H9 (cell line): ENCODE data around the gene GSG1L. TPM values are rescaled to one million over a fixed set of nuclear protein-coding genes. Genes with fewer than 3 reads are reported as not detected.

Experiments used
- DNase-seq: peaks from one replicate; pipeline ENCODE4 v3.0.0-alpha.2; 2017
- H2AFZ ChIP-seq: one replicate; pipeline ENCODE4 v1.6.1; 2013; ENCODE audit warnings: mild to moderate bottlenecking, low read length, control low read depth, moderate library complexity
- H2AK5ac ChIP-seq: 2 replicates; pipeline ENCODE4 v1.6.1; 2013; ENCODE audit warnings: low read length, control low read depth, mixed read lengths; ENCODE audit not compliant: insufficient read length
- H2BK120ac ChIP-seq: one replicate; pipeline ENCODE4 v1.6.1; 2013; ENCODE audit warnings: low read depth, mild to moderate bottlenecking, low read length, control low read depth, inconsistent platforms; ENCODE audit not compliant: poor library complexity, severe bottlenecking
- H2BK12ac ChIP-seq: 2 replicates; pipeline ENCODE4 v1.6.1; 2013; ENCODE audit warnings: low read length, control low read depth, mixed read lengths, low read depth; ENCODE audit not compliant: insufficient read length
- H2BK15ac ChIP-seq: 2 replicates; pipeline ENCODE4 v1.6.1; 2013; ENCODE audit warnings: low read depth, low read length, control low read depth
- H2BK20ac ChIP-seq: one replicate; pipeline ENCODE4 v1.6.1; 2013; ENCODE audit warnings: low read depth, mild to moderate bottlenecking, low read length, control low read depth, inconsistent platforms; ENCODE audit not compliant: poor library complexity, severe bottlenecking
- H2BK5ac ChIP-seq: 2 replicates; pipeline ENCODE4 v1.6.1; 2013; ENCODE audit warnings: low read length, control low read depth, mixed read lengths; ENCODE audit not compliant: insufficient read length
- H3K14ac ChIP-seq: 2 replicates; pipeline ENCODE4 v1.6.1; 2013; ENCODE audit warnings: low read length, control low read depth; ENCODE audit not compliant: insufficient read depth
- H3K18ac ChIP-seq: 2 replicates; pipeline ENCODE4 v1.6.1; 2013; ENCODE audit warnings: low read depth, mild to moderate bottlenecking, mixed read lengths, low read length, control low read depth; ENCODE audit not compliant: insufficient read length
- H3K23ac ChIP-seq: 2 replicates; pipeline ENCODE4 v1.6.1; 2013; ENCODE audit warnings: low read length, control low read depth, mixed read lengths, low read depth; ENCODE audit not compliant: insufficient read length
- H3K23me2 ChIP-seq: 2 replicates; pipeline ENCODE4 v1.6.1; 2013; ENCODE audit warnings: low read depth, mild to moderate bottlenecking, mixed read lengths, low read length, control low read depth; ENCODE audit not compliant: insufficient read length, poor library complexity, severe bottlenecking
- H3K27ac ChIP-seq: 2 replicates; pipeline ENCODE4 v1.5.1; 2013; ENCODE audit warnings: low read length, control low read depth, mixed read lengths, low read depth; ENCODE audit not compliant: insufficient read length
- H3K27me3 ChIP-seq: 2 replicates; pipeline ENCODE4 v1.6.1; 2013; ENCODE audit warnings: low read length, control low read depth, inconsistent platforms; ENCODE audit not compliant: insufficient read depth
- H3K4ac ChIP-seq: 2 replicates; pipeline ENCODE4 v1.6.1; 2013; ENCODE audit warnings: low read depth, mild to moderate bottlenecking, control low read depth, inconsistent platforms, low read length, moderate library complexity
- H3K4me1 ChIP-seq: 2 replicates; pipeline ENCODE4 v1.6.1; 2013; ENCODE audit warnings: low read length, control low read depth, inconsistent platforms; ENCODE audit not compliant: insufficient read depth
- H3K4me2 ChIP-seq: 2 replicates; pipeline ENCODE4 v1.6.1; 2013; ENCODE audit warnings: low read length, control low read depth, mixed read lengths; ENCODE audit not compliant: insufficient read length, insufficient read depth
- H3K56ac ChIP-seq: 2 replicates; pipeline ENCODE4 v1.6.1; 2013; ENCODE audit warnings: low read depth, mild to moderate bottlenecking, mixed read lengths, low read length, control low read depth; ENCODE audit not compliant: insufficient read length
- H3K79me1 ChIP-seq: 2 replicates; pipeline ENCODE4 v1.6.1; 2013; ENCODE audit warnings: low read depth, mild to moderate bottlenecking, moderate library complexity, low read length, control low read depth, inconsistent platforms; ENCODE audit not compliant: insufficient read depth, poor library complexity, severe bottlenecking
- H3K79me2 ChIP-seq: 2 replicates; pipeline ENCODE4 v1.6.1; 2013; ENCODE audit warnings: low read length, control low read depth, inconsistent platforms; ENCODE audit not compliant: insufficient read depth
- H3K9ac ChIP-seq: 2 replicates; pipeline ENCODE4 v1.6.1; 2013; ENCODE audit warnings: low read length, control low read depth, mixed read lengths; ENCODE audit not compliant: insufficient read length; ENCODE audit errors: extremely low read depth
- H3K9me3 ChIP-seq: one replicate; pipeline ENCODE4 v1.6.1; 2013; ENCODE audit warnings: low read depth, low read length, inconsistent platforms; ENCODE audit not compliant: control insufficient read depth
- H3T11ph ChIP-seq: one replicate; pipeline ENCODE4 v1.6.1; 2013; ENCODE audit warnings: mild to moderate bottlenecking, low read length, control low read depth, inconsistent platforms
- H4K20me1 ChIP-seq: one replicate; pipeline ENCODE4 v1.6.1; 2013; ENCODE audit not compliant: control insufficient read depth, insufficient read length, insufficient read depth
- H4K5ac ChIP-seq: 2 replicates; pipeline ENCODE4 v1.6.1; 2013; ENCODE audit warnings: low read depth, mild to moderate bottlenecking, mixed read lengths, low read length, control low read depth; ENCODE audit not compliant: insufficient read length
- H4K8ac ChIP-seq: replicated peaks from 2 replicates; pipeline ENCODE4 v1.6.1; 2013; ENCODE audit warnings: low read length, control low read depth, mixed read lengths, low read depth; ENCODE audit not compliant: insufficient read length
- H4K91ac ChIP-seq: 2 replicates; pipeline ENCODE4 v1.6.1; 2013; ENCODE audit warnings: low read depth, mild to moderate bottlenecking, moderate library complexity, mixed read lengths, low read length, control low read depth; ENCODE audit not compliant: insufficient read length
- H3K27ac Mint-ChIP-seq, 3 experiments: 2 replicates in 2 of 3; 3 replicates in 1 of 3; pipeline ENCODE4 v1.8.0; 2020 to 2021; ENCODE audit warnings: mixed read lengths in 3 of 3, mild to moderate bottlenecking in 1 of 3, moderate library complexity in 1 of 3
- H3K27me3 Mint-ChIP-seq: 2 replicates; pipeline ENCODE4 v1.8.0; 2021; ENCODE audit warnings: low read depth, mild to moderate bottlenecking, moderate library complexity, mixed read lengths
- H3K36me3 Mint-ChIP-seq, 3 experiments: 2 replicates in 2 of 3; 3 replicates in 1 of 3; pipeline ENCODE4 v1.8.0; 2020 to 2021; ENCODE audit warnings: low read depth in 3 of 3, mixed read lengths in 3 of 3; ENCODE audit not compliant: insufficient read depth in 1 of 3
- H3K4me1 Mint-ChIP-seq, 2 experiments: 2 replicates each; pipeline ENCODE4 v1.8.0; 2020; ENCODE audit warnings: mixed read lengths in 2 of 2
- H3K4me3 Mint-ChIP-seq, 2 experiments: 2 replicates in 1 of 2; 3 replicates in 1 of 2; pipeline ENCODE4 v1.8.0; 2020 to 2021; ENCODE audit warnings: mild to moderate bottlenecking in 2 of 2, mixed read lengths in 2 of 2, moderate library complexity in 1 of 2
- H3K9me3 Mint-ChIP-seq, 2 experiments: 2 replicates in 1 of 2; 3 replicates in 1 of 2; pipeline ENCODE4 v1.8.0; 2020; ENCODE audit warnings: mild to moderate bottlenecking in 2 of 2, mixed read lengths in 2 of 2, moderate library complexity in 1 of 2
- WGBS: extraction: QIAGEN DNeasy Blood & Tissue Kit; methylation state at CpG from one replicate; pipeline ENCODE4 v1.1.7; 2013; ENCODE audit warnings: missing lambda C conversion rate, low lambda C conversion rate, mixed read lengths; ENCODE audit not compliant: insufficient read length; ENCODE audit errors: extremely low coverage; 5-methylcytosine and 5-hydroxymethylcytosine counted together
- total RNA-seq: library from RNA; stranded (reverse); gene quantifications from 2 replicates; pipeline ENCODE4 v1.2.1, GENCODE V29; 2021
- TF ChIP-seq, protein P1 (sequence below): fragments of 200-600 bp; sonication (generic); conservative IDR thresholded peaks from 3 replicates; pipeline ENCODE4 v1.8.0; 2021; ENCODE audit warnings: antibody characterized with exemption, mild to moderate bottlenecking

Gene GSG1L
- total RNA-seq, 1 experiment from 2014 or later = 0.35 TPM

DNA sequence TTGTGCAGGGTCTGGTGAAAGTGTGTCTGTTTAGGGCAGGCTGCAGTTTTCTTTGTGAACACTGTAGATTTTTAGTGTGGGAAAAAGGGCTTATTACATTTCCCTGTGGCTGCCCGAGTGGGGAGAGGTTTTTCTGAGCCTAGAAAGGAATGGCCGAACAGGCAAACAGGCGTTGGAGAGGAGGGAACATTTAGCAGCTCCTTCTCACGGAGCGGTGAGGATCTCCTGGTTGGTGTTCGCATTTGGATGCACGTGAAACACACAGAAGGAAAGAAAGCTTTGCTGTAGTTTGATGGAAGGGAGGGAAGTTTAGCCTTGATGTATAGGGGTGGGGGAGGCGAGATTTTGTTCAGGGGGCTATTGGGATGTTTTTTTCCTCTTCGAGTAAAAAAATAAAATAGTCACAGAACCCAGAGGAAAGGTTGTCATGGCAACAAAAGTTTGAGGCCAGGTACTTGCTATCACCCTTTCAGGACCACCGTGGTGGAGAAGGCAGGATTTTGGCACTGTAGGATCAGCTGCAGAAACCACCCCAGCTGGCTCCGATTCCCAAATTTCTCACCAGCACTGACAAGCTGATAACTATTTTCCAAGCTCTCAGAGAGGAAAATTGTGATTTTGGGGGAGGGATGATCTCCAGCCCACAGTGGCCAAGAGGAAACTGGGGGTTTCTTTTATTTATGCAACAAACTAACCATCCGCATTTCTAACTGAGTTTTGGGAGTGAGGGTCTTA, 3.5 kb downstream of the GSG1L start:
- Histone ChIP-seq H3K9me3 (no peaks in the 10 kb centered on the region), H2AFZ (no peak overlapping the region), H3K14ac (no peak overlapping the region), H4K5ac (no peak overlapping the region), H4K8ac (no peak overlapping the region), H3K23ac (no peak overlapping the region), H4K20me1 (no peaks in the 10 kb centered on the region), H3K27me3 (peaks cover 18% of the 10 kb centered on the region; the same call in 1 of the 2 replicates), H3T11ph (no peak overlapping the region), H2BK15ac (no peak overlapping the region), H3K9ac (no peak overlapping the region), H3K23me2 (peaks cover 5% of the 10 kb centered on the region), H3K79me2 (no peaks in the 10 kb centered on the region), H2BK5ac (no peak overlapping the region), H2AK5ac (no peak overlapping the region), H2BK20ac (no peak overlapping the region), H3K79me1 (no peaks in the 10 kb centered on the region), H3K4me1 (no peaks in the 10 kb centered on the region), H3K4ac (no peak overlapping the region), H4K91ac (no peak overlapping the region), H3K4me2 (no peak overlapping the region), H3K27ac (no peak overlapping the region), H2BK120ac (no peak overlapping the region), H3K56ac (no peak overlapping the region), H2BK12ac (no peak overlapping the region), H3K18ac (no peak overlapping the region)
- H3K9me3 Mint-ChIP-seq = no peaks in the 10 kb centered on the region
- peaks cover 0 to 5% of the 10 kb centered on the region in 2 experiments; a peak in 2 of 4 replicates for H3K4me1 Mint-ChIP-seq
- no peak overlapping the region; a peak in 1 of 5 replicates for H3K4me3 Mint-ChIP-seq
- no peaks in the 10 kb centered on the region for H3K36me3 Mint-ChIP-seq
- H3K27ac Mint-ChIP-seq = no peak overlapping the region
- H3K27me3 Mint-ChIP-seq = peaks cover 64% of the 10 kb centered on the region
- no CpG with 5 or more reads among the region's 12 CpGs for WGBS
- DNase-seq = no peak
- TF ChIP-seq, protein P1, sequence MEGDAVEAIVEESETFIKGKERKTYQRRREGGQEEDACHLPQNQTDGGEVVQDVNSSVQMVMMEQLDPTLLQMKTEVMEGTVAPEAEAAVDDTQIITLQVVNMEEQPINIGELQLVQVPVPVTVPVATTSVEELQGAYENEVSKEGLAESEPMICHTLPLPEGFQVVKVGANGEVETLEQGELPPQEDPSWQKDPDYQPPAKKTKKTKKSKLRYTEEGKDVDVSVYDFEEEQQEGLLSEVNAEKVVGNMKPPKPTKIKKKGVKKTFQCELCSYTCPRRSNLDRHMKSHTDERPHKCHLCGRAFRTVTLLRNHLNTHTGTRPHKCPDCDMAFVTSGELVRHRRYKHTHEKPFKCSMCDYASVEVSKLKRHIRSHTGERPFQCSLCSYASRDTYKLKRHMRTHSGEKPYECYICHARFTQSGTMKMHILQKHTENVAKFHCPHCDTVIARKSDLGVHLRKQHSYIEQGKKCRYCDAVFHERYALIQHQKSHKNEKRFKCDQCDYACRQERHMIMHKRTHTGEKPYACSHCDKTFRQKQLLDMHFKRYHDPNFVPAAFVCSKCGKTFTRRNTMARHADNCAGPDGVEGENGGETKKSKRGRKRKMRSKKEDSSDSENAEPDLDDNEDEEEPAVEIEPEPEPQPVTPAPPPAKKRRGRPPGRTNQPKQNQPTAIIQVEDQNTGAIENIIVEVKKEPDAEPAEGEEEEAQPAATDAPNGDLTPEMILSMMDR = no peak
